Central memory CD8-positive, alpha-beta T cell (primary cell): ENCODE results near the gene EBF4.
A peak's percentile ranks its signal among the peaks of the same experiment; 100 is the strongest.
"Not testable (repeated sequence)": the region's sequence is repeated elsewhere in the genome, so short reads cannot be mapped to it uniquely, and the experiment has no call there.

Source experiments
- ATAC-seq: fragments of 150-1000 bp; cut with Tn5 transposase; replicated peaks from 2 replicates; pipeline ENCODE4 v1.10.0; 2022; ENCODE audit warnings: mild to moderate bottlenecking, moderate FRiP score, moderate number of reproducible peaks; ENCODE audit not compliant: poor library complexity, severe bottlenecking; ENCODE audit errors: extremely low read depth
- DNase-seq, 2 donors: peaks; one replicate each; pipeline ENCODE4 v3.0.0; 2021; ENCODE audit warnings: low spot score in 2 of 2
- H3K27ac Mint-ChIP-seq: one replicate; pipeline ENCODE4 v1.8.0; 2022; ENCODE audit warnings: low read depth, mild to moderate bottlenecking, moderate library complexity, mixed read lengths
- H3K27me3 Mint-ChIP-seq: one replicate; pipeline ENCODE4 v1.8.0; 2022; ENCODE audit warnings: mixed read lengths
- H3K36me3 Mint-ChIP-seq: one replicate; pipeline ENCODE4 v1.8.0; 2022; ENCODE audit warnings: mild to moderate bottlenecking, moderate library complexity, mixed read lengths; ENCODE audit not compliant: insufficient read depth
- H3K4me1 Mint-ChIP-seq: one replicate; pipeline ENCODE4 v1.8.0; 2022; ENCODE audit warnings: mixed read lengths
- H3K4me3 Mint-ChIP-seq: one replicate; pipeline ENCODE4 v1.8.0; 2022; ENCODE audit warnings: mild to moderate bottlenecking, moderate library complexity, mixed read lengths
- H3K9me3 Mint-ChIP-seq: one replicate; pipeline ENCODE4 v1.8.0; 2022; ENCODE audit warnings: mixed read lengths

The EBF4 gene

DNA sequence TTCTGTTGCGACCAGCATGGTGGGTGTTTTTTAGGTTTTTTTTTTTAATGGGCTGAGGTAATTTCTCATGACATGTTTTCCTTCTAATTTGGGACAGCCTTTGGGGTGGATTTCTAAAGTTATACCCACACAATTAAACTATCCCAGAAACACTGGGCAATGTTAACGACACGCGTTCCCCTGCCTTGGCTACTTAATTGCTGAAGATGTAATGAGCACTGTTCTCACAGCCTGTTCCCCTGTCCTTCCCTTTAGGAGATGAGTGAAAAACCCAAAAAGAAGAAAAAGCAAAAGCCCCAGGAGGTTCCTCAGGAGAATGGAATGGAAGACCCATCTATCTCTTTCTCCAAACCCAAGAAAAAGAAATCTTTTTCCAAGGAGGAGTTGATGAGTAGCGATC lies 34.9 kb upstream of the EBF4 start:
- ATAC-seq (no peak), DNase-seq (no peak)
- H3K4me3 Mint-ChIP-seq = no peak overlapping the region
- no peaks in the 10 kb centered on the region for H3K27me3 Mint-ChIP-seq
- H3K4me1 Mint-ChIP-seq = peaks cover 33% of the 10 kb centered on the region
- peaks cover 71% of the 10 kb centered on the region for H3K36me3 Mint-ChIP-seq
- H3K27ac Mint-ChIP-seq = no peak overlapping the region
- no peaks in the 10 kb centered on the region for H3K9me3 Mint-ChIP-seq

DNA sequence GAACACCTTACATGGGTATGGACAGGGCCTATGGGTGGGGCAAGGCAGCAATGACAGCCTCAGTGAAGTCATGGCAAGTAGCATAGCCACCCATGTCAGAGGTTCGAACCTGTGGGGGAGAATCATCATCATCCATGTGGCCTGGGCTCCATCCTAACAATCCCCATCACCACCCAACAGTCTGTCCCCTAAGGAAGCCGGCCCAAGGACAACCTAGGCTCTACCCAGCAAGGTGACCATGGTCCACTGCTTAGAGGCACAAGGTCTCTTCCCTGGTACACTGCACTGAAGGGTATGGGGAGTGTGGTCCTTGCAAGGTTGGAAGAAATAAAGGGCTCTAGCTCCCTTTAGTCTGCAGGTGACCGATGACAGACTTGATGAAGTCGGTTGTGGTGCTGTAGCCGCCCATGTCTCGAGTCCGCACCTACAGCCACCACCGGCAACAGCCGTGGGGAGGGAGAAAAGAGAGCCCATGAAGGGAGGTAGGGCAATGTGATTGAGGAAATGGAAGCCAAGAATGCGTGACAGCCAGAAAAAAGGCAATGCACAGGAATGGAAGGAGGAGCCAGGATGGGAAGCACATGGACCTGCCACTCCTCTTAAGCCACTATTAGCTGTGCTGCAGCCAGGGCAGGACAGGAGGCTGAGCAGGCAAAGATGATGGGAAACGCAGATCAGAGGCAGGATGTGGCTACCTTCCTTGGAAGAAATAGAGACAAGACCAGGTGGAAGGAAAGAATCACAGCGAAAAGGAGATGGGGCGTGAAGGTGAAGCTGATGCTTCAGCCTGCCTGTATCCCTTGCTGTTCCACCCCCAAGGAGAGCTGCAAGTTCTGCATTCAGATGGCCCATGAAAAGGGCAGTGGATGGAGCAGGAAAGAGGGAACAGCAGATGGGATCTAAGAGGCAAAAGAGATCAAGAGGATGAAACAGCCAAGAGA lies 33.9 kb upstream of the EBF4 start:
- no peaks in the 10 kb centered on the region for H3K27me3 Mint-ChIP-seq
- H3K4me1 Mint-ChIP-seq = peaks cover 37% of the 10 kb centered on the region
- no peaks in the 10 kb centered on the region for H3K9me3 Mint-ChIP-seq
- no peak overlapping the region for H3K4me3 Mint-ChIP-seq
- DNase-seq (no peak), ATAC-seq (no peak)
- H3K36me3 Mint-ChIP-seq = peaks cover 67% of the 10 kb centered on the region
- H3K27ac Mint-ChIP-seq = peak overlapping the region; percentile 77

DNA sequence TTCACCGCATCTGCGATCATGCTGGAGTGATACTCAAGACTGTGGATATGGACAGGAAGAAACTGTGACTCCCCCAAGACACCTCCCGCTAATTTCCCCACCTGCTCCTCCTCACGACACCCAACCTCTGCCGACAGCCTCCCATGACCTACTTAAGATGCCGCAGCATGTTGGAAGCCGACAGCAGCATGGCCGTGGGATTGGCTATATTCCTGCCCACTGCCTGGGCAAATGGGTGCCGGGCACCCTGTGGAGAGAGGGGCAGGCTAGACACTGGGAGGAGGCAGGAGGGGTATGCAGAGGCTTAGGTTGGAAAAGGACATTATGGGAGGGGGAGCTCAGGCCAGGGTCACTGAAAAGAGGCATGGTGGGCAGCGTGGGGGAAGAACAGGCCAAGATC lies 33.0 kb upstream of the EBF4 start:
- H3K36me3 Mint-ChIP-seq = peaks cover 66% of the 10 kb centered on the region
- H3K4me1 Mint-ChIP-seq = peaks cover 35% of the 10 kb centered on the region
- no peaks in the 10 kb centered on the region for H3K27me3 Mint-ChIP-seq
- DNase-seq (no peak), ATAC-seq (no peak)
- H3K4me3 Mint-ChIP-seq = no peak overlapping the region
- peak overlapping the region; percentile 85 for H3K27ac Mint-ChIP-seq
- no peaks in the 10 kb centered on the region for H3K9me3 Mint-ChIP-seq

DNA sequence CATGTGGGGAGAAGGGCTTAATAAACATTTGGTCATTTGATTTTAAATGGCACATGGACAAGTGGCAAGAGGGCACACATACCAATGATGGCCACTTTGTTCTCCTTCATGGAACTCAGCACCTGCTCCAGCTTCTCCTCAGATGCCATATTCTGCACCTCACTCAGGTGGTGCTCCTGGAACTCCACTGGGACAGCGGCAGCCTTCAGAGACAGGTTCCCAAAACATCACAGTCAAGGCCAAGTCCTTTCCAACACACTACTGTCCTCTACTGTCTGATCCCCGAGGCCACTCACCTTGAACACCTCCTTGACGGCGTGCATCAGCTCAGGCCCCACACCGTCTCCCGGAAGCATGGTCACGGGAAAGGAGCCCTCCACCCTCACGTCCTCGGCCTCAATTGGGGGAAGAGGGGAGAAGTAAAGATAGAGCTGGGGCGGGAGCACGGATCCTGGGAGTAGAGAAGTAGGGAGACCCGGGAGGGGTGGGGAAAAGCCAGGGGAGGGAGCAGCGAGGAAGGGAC lies 29.2 kb upstream of the EBF4 start:
- Mint-ChIP-seq H3K4me1 (peaks cover 21% of the 10 kb centered on the region), H3K27ac (peak overlapping the region; percentile 92), H3K9me3 (no peaks in the 10 kb centered on the region), H3K36me3 (peaks cover 32% of the 10 kb centered on the region), H3K27me3 (no peaks in the 10 kb centered on the region), H3K4me3 (peak overlapping the region; percentile 93)
- DNase-seq (no peak), ATAC-seq (no peak)

DNA sequence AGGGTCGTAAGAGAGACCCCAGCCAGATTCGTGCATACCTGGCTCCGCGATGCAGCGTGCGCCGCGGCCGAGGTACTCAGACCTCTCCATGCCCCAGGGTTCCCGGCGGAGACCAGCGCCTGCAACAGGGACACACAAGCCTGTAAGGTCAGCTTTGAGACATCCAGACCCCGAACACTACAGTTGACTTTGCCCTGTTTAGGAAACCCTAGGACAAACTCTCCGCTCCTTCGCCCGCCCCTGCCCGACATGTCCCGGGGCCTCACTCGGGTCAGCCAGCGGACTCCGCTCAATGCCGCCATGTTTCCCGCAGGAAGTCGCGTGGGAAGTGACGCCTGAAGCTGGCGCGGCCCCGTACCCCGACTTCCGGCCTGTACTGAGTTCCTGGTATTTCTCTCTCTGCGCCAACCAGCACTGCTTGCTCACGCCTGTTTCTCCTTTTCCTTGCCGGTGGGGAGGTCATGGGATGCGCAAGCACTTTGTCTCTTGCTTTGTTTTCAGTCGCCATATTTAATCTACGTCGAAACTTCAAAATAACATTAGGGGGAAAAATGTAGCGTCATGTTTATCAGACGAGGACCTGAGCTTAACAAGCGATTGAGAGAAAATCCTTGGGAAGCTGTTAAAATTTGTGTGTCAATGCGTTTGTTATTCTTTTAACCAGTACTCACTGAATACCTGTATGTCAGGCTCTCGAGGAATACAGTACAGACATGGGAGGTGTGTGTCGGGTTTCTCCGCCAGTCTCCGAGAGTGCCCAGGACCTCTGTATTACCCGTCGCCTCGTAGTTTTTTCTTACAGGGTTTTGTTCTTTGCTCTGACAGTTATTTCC lies 28.5 kb upstream of the EBF4 start, which contains the start of gene IDH3B:
Gene IDH3B (minus strand): TSS at position 330 of the 833 bp plus-strand sequence. CDS start 28 bp downstream, at position 302.
- peak within 1 kb of the TSS; percentile 92 for H3K27ac Mint-ChIP-seq
- DNase-seq (peak; percentile 80 to 87), ATAC-seq (peak; percentile 98)
- no peaks in the 10 kb centered on the region for H3K27me3 Mint-ChIP-seq
- H3K4me3 Mint-ChIP-seq = peak within 1 kb of the TSS; percentile 93
- peaks cover 28% of the 10 kb centered on the region for H3K36me3 Mint-ChIP-seq
- peaks cover 21% of the 10 kb centered on the region for H3K4me1 Mint-ChIP-seq
- no peaks in the 10 kb centered on the region for H3K9me3 Mint-ChIP-seq

DNA sequence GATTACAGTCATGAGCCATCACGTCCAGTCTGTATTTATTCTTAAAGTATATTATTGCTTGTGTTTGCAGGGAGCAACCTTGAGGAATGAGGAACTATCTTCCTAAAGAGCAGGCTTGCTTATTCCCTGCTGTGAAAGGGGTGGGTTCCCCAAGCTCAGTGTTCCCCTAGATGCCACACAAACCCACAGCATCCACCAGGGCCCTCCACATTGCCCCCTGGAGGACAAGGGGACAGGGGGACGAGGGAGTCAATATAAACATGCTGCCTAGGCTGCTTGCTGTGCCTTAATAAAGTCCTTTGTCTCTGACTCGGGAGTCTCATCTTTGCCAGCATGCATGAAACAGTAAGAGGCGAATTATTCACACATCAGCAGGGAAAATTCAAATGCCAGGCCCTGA lies 20.6 kb upstream of the EBF4 start:
- H3K4me1 Mint-ChIP-seq = no peaks in the 10 kb centered on the region
- no peak overlapping the region for H3K27ac Mint-ChIP-seq
- H3K9me3 Mint-ChIP-seq = no peaks in the 10 kb centered on the region
- DNase-seq (no peak), ATAC-seq (no peak)
- no peaks in the 10 kb centered on the region for H3K27me3 Mint-ChIP-seq
- no peak overlapping the region for H3K4me3 Mint-ChIP-seq
- no peaks in the 10 kb centered on the region for H3K36me3 Mint-ChIP-seq

DNA sequence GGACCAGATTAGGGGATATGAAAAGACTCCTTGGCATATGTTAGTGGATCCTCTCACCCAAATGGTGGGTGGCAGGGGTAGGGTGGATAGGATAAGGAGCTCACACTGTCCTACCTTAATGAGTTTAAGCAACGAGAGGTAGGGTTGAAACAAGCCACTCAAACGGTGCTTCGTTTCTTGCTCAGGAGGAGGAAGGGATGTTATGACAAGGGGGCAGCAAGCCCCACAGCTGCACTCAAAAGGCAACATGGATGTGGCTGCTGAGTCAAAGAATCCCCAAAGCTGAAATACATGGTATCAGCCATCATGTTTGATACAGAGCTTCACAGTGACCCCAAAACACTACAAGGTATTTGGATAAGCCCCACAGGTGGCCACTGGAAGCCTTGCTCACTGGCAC lies 20.1 kb upstream of the EBF4 start:
- ATAC-seq (no peak), DNase-seq (no peak)
- H3K4me3 Mint-ChIP-seq = no peak overlapping the region
- H3K36me3 Mint-ChIP-seq = no peaks in the 10 kb centered on the region
- no peaks in the 10 kb centered on the region for H3K27me3 Mint-ChIP-seq
- no peak overlapping the region for H3K27ac Mint-ChIP-seq
- no peaks in the 10 kb centered on the region for H3K9me3 Mint-ChIP-seq
- no peaks in the 10 kb centered on the region for H3K4me1 Mint-ChIP-seq

DNA sequence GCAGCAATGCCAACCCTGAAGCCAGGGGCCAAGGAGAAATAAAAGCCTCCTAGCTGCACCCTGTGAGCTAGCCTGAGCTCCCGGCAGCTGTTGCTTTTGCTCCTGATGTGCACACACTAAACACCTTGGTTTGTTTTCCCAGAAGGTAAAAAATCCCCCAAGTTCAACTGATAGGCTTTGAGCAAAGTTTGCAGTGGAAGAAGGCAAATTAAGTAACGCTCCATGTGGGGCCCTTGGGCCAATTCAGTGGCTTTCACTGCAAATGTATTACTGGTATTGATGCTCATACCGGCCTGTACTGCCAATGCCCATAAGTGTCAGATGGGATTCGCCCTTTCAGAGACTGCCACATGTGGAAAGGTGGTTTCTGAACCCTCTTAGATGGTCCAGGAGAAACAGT lies 19.1 kb upstream of the EBF4 start:
- no peaks in the 10 kb centered on the region for H3K36me3 Mint-ChIP-seq
- H3K4me3 Mint-ChIP-seq = no peak overlapping the region
- no peaks in the 10 kb centered on the region for H3K9me3 Mint-ChIP-seq
- no peaks in the 10 kb centered on the region for H3K27me3 Mint-ChIP-seq
- no peak overlapping the region for H3K27ac Mint-ChIP-seq
- no peak for ATAC-seq
- DNase-seq = no peak
- H3K4me1 Mint-ChIP-seq = no peaks in the 10 kb centered on the region

DNA sequence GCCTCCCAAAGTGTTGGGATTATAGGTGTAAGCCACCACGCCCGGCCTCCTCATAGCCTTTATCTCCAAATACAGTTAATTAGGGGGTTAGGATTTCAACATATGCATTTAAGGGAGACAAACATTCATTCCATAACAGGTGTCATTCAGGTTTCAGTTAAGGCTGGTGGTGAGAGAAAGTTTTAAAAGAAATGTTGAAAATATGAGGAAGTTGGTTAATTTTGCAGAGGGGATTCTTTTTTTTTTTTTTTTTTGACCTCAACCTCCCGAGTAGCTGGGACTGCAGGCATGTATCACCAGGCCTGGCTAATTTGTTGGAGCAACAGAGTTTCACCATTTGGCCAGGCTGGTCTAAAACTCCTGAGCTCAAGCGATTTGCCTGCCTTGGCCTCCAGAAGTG lies 12.5 kb upstream of the EBF4 start:
- Mint-ChIP-seq H3K4me1 (no peaks in the 10 kb centered on the region), H3K4me3 (no peak overlapping the region), H3K9me3 (no peaks in the 10 kb centered on the region), H3K27ac (no peak overlapping the region), H3K27me3 (peaks cover 40% of the 10 kb centered on the region), H3K36me3 (peaks cover 3% of the 10 kb centered on the region)
- DNase-seq = no peak
- no peak for ATAC-seq

DNA sequence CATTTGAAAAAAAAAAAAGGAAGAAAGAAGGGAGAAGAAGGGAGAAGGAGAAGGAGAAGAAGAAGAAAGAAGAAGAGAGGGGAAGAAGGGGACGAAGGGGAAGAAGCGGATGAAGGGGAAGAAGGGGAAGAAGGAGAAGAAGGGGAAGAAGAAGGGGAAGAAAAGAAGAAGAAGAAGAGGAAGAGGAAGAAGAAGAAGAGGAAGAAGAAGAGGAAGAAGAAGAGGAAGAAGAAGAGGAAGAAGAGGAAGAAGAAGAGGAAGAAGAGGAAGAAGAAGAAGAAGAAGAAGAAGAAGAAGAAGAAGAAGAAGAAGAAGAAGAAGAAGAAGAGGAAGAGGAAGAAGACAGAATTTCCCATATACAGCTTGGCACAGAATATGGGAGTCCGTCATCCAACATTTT lies 10.5 kb upstream of the EBF4 start:
- H3K4me1 Mint-ChIP-seq, H3K4me3 Mint-ChIP-seq, H3K27ac Mint-ChIP-seq, H3K9me3 Mint-ChIP-seq, H3K36me3 Mint-ChIP-seq, DNase-seq, ATAC-seq: not testable (repeated sequence)
- H3K27me3 Mint-ChIP-seq = peaks cover 40% of the 10 kb centered on the region

DNA sequence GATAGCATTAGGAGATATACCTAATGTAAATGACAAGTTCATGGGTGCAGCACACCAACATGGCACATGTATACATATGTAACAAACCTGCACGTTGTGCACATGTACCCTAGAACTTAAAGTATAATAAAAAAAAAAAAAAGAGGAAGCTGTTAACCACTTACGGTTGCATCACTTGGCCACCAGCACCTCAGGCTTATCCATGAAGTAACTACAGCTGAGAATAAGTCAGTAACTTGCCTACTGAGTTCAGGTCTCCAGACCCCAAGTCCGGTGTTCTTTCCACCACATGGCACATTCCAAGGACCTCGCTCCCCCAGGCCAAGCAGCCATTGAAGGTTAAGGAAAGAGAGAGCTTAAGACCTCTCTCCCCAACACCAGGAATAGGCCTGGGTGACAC lies 7.8 kb upstream of the EBF4 start:
- DNase-seq, H3K36me3 Mint-ChIP-seq, H3K9me3 Mint-ChIP-seq, H3K27ac Mint-ChIP-seq, ATAC-seq, H3K4me3 Mint-ChIP-seq: not testable (repeated sequence)
- peaks cover 18% of the 10 kb centered on the region for H3K4me1 Mint-ChIP-seq
- H3K27me3 Mint-ChIP-seq = peaks cover 36% of the 10 kb centered on the region

DNA sequence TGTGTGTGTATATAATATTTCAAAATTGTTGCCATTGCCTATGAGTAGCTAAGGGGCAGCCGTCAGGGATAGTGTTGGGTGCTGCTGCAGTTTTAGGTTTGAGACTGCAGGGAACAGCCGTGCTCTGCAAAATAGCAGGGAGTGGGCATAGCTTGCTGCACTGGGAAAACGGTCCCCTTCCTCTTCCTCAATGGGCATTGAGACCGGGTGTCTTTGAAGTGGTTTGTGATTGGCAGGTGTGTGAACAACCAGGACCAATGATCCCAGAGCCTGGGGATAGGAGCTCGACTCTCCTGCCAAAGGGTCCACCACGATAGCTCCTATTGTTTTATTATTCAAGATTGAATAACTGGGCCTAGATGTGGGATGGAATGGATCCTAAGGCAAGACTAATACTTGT lies 5.1 kb upstream of the EBF4 start:
- peaks cover 25% of the 10 kb centered on the region for H3K27me3 Mint-ChIP-seq
- H3K9me3 Mint-ChIP-seq = no peaks in the 10 kb centered on the region
- ATAC-seq = no peak
- H3K4me3 Mint-ChIP-seq = peak overlapping the region; percentile 39
- H3K36me3 Mint-ChIP-seq = peaks cover 9% of the 10 kb centered on the region
- peaks cover 34% of the 10 kb centered on the region for H3K4me1 Mint-ChIP-seq
- no peak overlapping the region for H3K27ac Mint-ChIP-seq
- DNase-seq = no peak
